Measurements from ENCODE around the gene HNRNPA0. TPM values are rescaled to one million over a fixed set of nuclear protein-coding genes. Genes with fewer than 3 reads are reported as not detected.

The HNRNPA0 gene
- total and polyA plus RNA-seq, 2 of the 8 experiments (the other 6 are each of a cell fraction or from before 2014, with no cell fraction given): 22.0 to 71.3 TPM

DNA sequence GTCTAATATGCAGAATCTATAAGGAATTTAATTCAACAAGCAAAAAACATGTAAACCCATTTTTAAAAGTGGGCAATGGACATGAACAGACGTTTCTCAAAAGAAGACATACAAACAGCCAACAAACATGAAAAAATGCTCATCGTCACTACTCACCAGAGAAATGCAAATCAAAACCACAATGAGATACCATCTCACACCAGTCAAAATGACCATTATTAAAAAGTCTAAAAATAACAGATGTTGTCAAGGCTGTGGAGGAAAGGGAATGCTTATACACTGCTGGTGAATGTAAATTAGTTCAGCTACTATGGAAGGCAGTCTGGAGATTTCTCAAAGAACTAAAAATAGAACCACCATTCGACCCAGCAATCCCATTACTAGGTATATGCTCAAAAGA is 15.2 kb downstream of the HNRNPA0 start:
- Histone ChIP-seq H3K4me2 (ENCODE audit: insufficient read depth in 1 of 2, low read depth in 2 of 2, low read length in 2 of 2) (no peak overlapping the region), H2BK20ac (ENCODE audit: low read length) (no peak overlapping the region), H3K56ac (replicated peaks; ENCODE audit: insufficient read length, low read depth, low read length) (no peak overlapping the region), H4K8ac (ENCODE audit: extremely low read depth, insufficient read depth, low read length) (no peak overlapping the region), H2BK12ac (ENCODE audit: low read depth, low read length) (no peak overlapping the region), H3K27me3 (replicated peaks in 1 of 4; ENCODE audit: control insufficient read depth in 3 of 4, extremely low read depth in 1 of 4, insufficient read depth in 3 of 4, low read length in 3 of 4) (peaks cover 0 to 1% (median 0%) of the 10 kb centered on the region in 4 experiments; a peak in 1 of 7 replicates), H3K23ac (ENCODE audit: insufficient read length) (no peak overlapping the region), H2BK15ac (ENCODE audit: low read length) (no peak overlapping the region), H3K9me3 (ENCODE audit: insufficient read depth in 2 of 2, low read depth in 1 of 2, low read length in 1 of 2) (no peaks in the 10 kb centered on the region), H3K14ac (ENCODE audit: insufficient read length) (no peak overlapping the region), H2BK120ac (replicated peaks; ENCODE audit: low read depth, low read length) (no peak overlapping the region), H4K5ac (ENCODE audit: insufficient read length, low read depth, low read length) (no peak overlapping the region), H3K23me2 (ENCODE audit: low read depth, low read length) (peaks cover 12% of the 10 kb centered on the region; the same call in 1 of the 2 replicates), H3K4ac (replicated peaks; ENCODE audit: insufficient read length, low read depth, low read length) (no peak overlapping the region), H3K4me3 (ENCODE audit: extremely low read depth in 1 of 4, insufficient read depth in 2 of 4, low read depth in 3 of 4, low read length in 4 of 4) (no peak overlapping the region), H4K91ac (replicated peaks; ENCODE audit: insufficient read length, low read length) (no peak overlapping the region), H3K18ac (ENCODE audit: extremely low read depth, low read length) (no peak overlapping the region), H3K79me2 (ENCODE audit: control insufficient read depth in 1 of 2, insufficient read depth in 2 of 2, low read length in 2 of 2) (peaks cover 1 to 5% of the 10 kb centered on the region in 2 experiments; a peak in 3 of 4 replicates), H3K79me1 (ENCODE audit: low read depth, low read length) (peaks cover 2% of the 10 kb centered on the region; the same call in 1 of the 2 replicates), H3K9ac (replicated peaks in 1 of 4; ENCODE audit: extremely low read depth in 1 of 4, low read depth in 3 of 4, low read length in 3 of 4) (no peak overlapping the region), H3K4me1 (replicated peaks in 1 of 4; ENCODE audit: control insufficient read depth in 3 of 4, insufficient read depth in 4 of 4, low read length in 3 of 4) (peaks cover 3 to 14% (median 5%) of the 10 kb centered on the region in 4 experiments; a peak in 5 of 7 replicates), H2BK5ac (ENCODE audit: low read depth, low read length) (no peak overlapping the region), H3K36me3 (ENCODE audit: control insufficient read depth in 2 of 4, insufficient read depth in 4 of 4, low read length in 3 of 4) (no peaks in the 10 kb centered on the region), H2AFZ (ENCODE audit: low read length) (no peak overlapping the region), H3K27ac (ENCODE audit: low read depth, low read length) (no peak overlapping the region), H4K20me1 (replicated peaks in 1 of 2; ENCODE audit: control insufficient read depth in 1 of 2, insufficient read depth in 2 of 2, low read length in 2 of 2) (no peaks in the 10 kb centered on the region), H2AK5ac (ENCODE audit: low read depth, low read length) (no peak overlapping the region)
- ChIA-PET POLR2A (ENCODE audit: partially characterized antibody) (no interaction called here), CTCF (ENCODE audit: partially characterized antibody) (interaction anchor here (0.9 to 7.8 kb wide), 7 partner anchors 12 to 419 kb away, joined by 3 to 103 read pairs (median 4); no protein-coding TSS in a partner anchor)
- WGBS, 2 experiments (ENCODE audit: extremely low coverage in 1 of 2, insufficient coverage in 1 of 2, insufficient read length in 1 of 2, insufficient replicate concordance in 2 of 2, low coverage in 1 of 2, low lambda C conversion rate in 2 of 2, missing lambda C conversion rate in 1 of 2): 88% methylated on average over 3 of the region's 3 CpGs; no CpG with 5 or more reads in 1 of the 2 experiments
- DNase-seq (ENCODE audit: low read depth in 1 of 2, low spot score in 2 of 2): no peak
- FAIRE-seq: no peak
- TF ChIP-seq CBX8 (IDR thresholded peaks at IDR 0.05; ENCODE audit: borderline replicate concordance, low read depth, low read length) (no peak), RXRA (IDR thresholded peaks at IDR 0.05; ENCODE audit: insufficient read depth, low read depth, low read length) (no peak), SAP30 (IDR thresholded peaks at IDR 0.05; ENCODE audit: insufficient read depth, insufficient replicate concordance, low read length) (no peak), TEAD4 (IDR thresholded peaks at IDR 0.05; ENCODE audit: low read depth, low read length) (no peak), CREB1 (IDR thresholded peaks at IDR 0.05) (no peak), HDAC2 (IDR thresholded peaks at IDR 0.05; ENCODE audit: borderline replicate concordance in 1 of 2, low read depth in 2 of 2, low read length in 2 of 2) (no peak), SIN3A (conservative IDR thresholded peaks at IDR 0.05 in 1 of 2, IDR thresholded peaks at IDR 0.05 in 1 of 2; ENCODE audit: low read depth in 1 of 2, low read length in 2 of 2) (no peak), GTF2F1 (IDR thresholded peaks at IDR 0.05; ENCODE audit: borderline replicate concordance, low read depth, low read length) (no peak), SP4 (IDR thresholded peaks at IDR 0.05; ENCODE audit: low read length) (no peak), POU5F1 (IDR thresholded peaks at IDR 0.05; ENCODE audit: low read depth, low read length) (no peak), JUND (IDR thresholded peaks at IDR 0.05; ENCODE audit: low read length) (no peak)
- TF ChIP-seq, protein P1, sequence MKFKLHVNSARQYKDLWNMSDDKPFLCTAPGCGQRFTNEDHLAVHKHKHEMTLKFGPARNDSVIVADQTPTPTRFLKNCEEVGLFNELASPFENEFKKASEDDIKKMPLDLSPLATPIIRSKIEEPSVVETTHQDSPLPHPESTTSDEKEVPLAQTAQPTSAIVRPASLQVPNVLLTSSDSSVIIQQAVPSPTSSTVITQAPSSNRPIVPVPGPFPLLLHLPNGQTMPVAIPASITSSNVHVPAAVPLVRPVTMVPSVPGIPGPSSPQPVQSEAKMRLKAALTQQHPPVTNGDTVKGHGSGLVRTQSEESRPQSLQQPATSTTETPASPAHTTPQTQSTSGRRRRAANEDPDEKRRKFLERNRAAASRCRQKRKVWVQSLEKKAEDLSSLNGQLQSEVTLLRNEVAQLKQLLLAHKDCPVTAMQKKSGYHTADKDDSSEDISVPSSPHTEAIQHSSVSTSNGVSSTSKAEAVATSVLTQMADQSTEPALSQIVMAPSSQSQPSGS (IDR thresholded peaks at IDR 0.05; ENCODE audit: low read length): no peak

All from H1 (cell line).